Measurements from ENCODE around the gene VANGL2.

Gene VANGL2

GRCh38 chr1:160471253-160471652 is 70.9 kb downstream of the VANGL2 start:
- no peak for TF ChIP-seq JUND (IDR thresholded peaks at IDR 0.05; ENCODE audit: low read depth)
- no peak for DNase-seq (ENCODE audit: low read depth in 1 of 2, low spot score in 1 of 2)
- in situ Hi-C loops (cut with HindIII; ENCODE audit: low pct_unique_long_range_greater_than_20kb, low sequenced_read_pairs), result no loop called here

GRCh38 chr1:160472112-160472511 is 71.7 kb downstream of the VANGL2 start:
- TF ChIP-seq JUND (IDR thresholded peaks at IDR 0.05; ENCODE audit: low read depth), result no peak
- no peak for DNase-seq (ENCODE audit: low read depth in 1 of 2, low spot score in 1 of 2)
- in situ Hi-C loops (cut with HindIII; ENCODE audit: low pct_unique_long_range_greater_than_20kb, low sequenced_read_pairs), result no loop called here

GRCh38 chr1:160474392-160475242 is 74.3 kb downstream of the VANGL2 start:
- DNase-seq (ENCODE audit: low read depth in 1 of 2, low spot score in 1 of 2), result no peak
- in situ Hi-C loops (cut with HindIII; ENCODE audit: low pct_unique_long_range_greater_than_20kb, low sequenced_read_pairs), result no loop called here
- no peak for TF ChIP-seq JUND (IDR thresholded peaks at IDR 0.05; ENCODE audit: low read depth)
